Stimulated activated CD8-positive, alpha-beta memory T cell treated with anti-CD3 and anti-CD28 coated beads, Interleukin-15, amount 100 ng/mL, for 4 hours (primary cell): Measurements from ENCODE around the gene STRA6.

Experiments
- DNase-seq, 2 donors: peaks; one replicate each; pipeline ENCODE4 v3.0.0-alpha.2; 2020; ENCODE audit warnings: low read depth in 2 of 2

The STRA6 gene

GRCh38 chr15:74131628-74132413 is 70.8 kb downstream of the STRA6 start:
- no peak for DNase-seq

- DNase-seq, result no peak
Observed at GRCh38 chr15:74130849-74131627, 71.5 kb downstream of the STRA6 start.

- DNase-seq, result no peak
Observed at GRCh38 chr15:74130155-74130848, 72.3 kb downstream of the STRA6 start, which contains the start of gene ISLR2. TSS of gene ISLR2 (plus strand) at chr15:74130586. CDS start at chr15:74132755, 2,169 bp downstream.

DNA sequence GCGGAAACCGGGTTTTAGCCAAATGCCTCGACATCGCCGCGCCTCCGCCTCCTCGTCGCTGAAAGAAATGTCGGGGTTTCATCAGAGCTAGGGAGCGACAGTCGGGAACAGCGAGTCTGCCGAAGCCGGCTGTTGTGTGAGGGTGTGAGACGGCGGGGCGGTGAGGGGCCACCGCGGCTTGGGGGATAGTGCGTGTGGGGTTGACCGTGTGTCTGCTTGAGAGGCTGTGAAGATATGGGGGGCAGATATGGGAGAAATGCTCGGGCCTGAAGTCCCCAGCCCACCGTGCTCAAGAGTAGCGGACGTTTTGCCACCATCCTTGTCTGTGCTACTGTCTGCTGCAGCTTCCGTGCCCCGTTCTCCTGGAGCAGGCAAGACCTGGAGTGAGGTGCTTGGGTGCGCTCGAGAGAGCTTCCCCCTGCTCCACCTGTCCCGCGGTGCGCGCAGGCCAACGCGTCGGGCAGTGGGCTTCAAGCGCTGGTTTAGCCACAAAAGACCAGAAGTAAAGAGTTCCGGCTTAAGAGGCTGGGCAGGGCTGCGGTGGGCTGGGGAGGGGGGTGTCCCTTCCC is 72.9 kb downstream of the STRA6 start:
- no peak for DNase-seq
